ENCODE results near the gene GPR75. TPM values are rescaled to one million over a fixed set of nuclear protein-coding genes. Genes with fewer than 3 reads are reported as not detected.

GPR75 gene
- polyA plus RNA-seq (2013) = 2.2 TPM

- H3K27ac ChIP-seq (ENCODE audit: insufficient read depth in 1 of 2, low read depth in 1 of 2, low read length in 2 of 2, poor library complexity in 1 of 2, severe bottlenecking in 2 of 2) = no peak within 1 kb of the TSS
- DNase-seq = no peak
- CTCF ChIA-PET = no interaction called here
These were observed at the start of gene GPR75 for GRCh38 chr2:53859206-53860181. Gene GPR75, minus strand, starts transcription at chr2:53859967. Its CDS starts 5,211 bp downstream, at chr2:53854756.

GRCh38 chr2:53907582-53907981, 47.8 kb upstream of the GPR75 start:
- no peaks in the 10 kb centered on the region for H3K9me3 ChIP-seq (ENCODE audit: control extremely low read depth in 1 of 5, control insufficient read depth in 4 of 5, insufficient read depth in 2 of 5, low read depth in 1 of 5, low read length in 4 of 5)

More at GRCh38 chr2:53859206-53860181, at the start of gene GPR75:
- POLR2A ChIA-PET = no interaction called here
- no peaks in the 10 kb centered on the region for H3K9me3 ChIP-seq (ENCODE audit: control extremely low read depth in 1 of 5, control insufficient read depth in 4 of 5, insufficient read depth in 2 of 5, low read depth in 1 of 5, low read length in 4 of 5)
- no peak within 1 kb of the TSS for H3K4me3 ChIP-seq (ENCODE audit: control insufficient read depth in 1 of 7, extremely low read depth in 1 of 7, insufficient read depth in 4 of 7, low read depth in 2 of 7, low read length in 6 of 7)
- H3K4me1 ChIP-seq (ENCODE audit: control extremely low read depth in 1 of 4, control insufficient read depth in 4 of 4, insufficient read depth in 4 of 4, low read length in 3 of 4) = peaks cover 0 to 3% (median 0%) of the 10 kb centered on the region in 4 experiments
- WGBS (ENCODE audit: insufficient coverage) = 91% methylated on average over 60 of the region's 72 CpGs
- H3K27me3 ChIP-seq (replicated peaks in 2 of 5; ENCODE audit: control insufficient read depth in 4 of 5, insufficient read depth in 5 of 5, low read length in 4 of 5) = no peaks in the 10 kb centered on the region
- H3K36me3 ChIP-seq (ENCODE audit: control insufficient read depth in 4 of 4, insufficient read depth in 4 of 4, low read length in 3 of 4) = peaks cover 8 to 36% (median 26%) of the 10 kb centered on the region in 4 experiments

GRCh38 chr2:53905396-53905795, 45.6 kb upstream of the GPR75 start:
- WGBS (ENCODE audit: insufficient coverage) = 99% methylated on average over 9 of the region's 9 CpGs
- H3K4me1 ChIP-seq (ENCODE audit: control extremely low read depth in 1 of 4, control insufficient read depth in 4 of 4, insufficient read depth in 4 of 4, low read length in 3 of 4) = no peaks in the 10 kb centered on the region

More at GRCh38 chr2:53907582-53907981, 47.8 kb upstream of the GPR75 start:
- no peak overlapping the region for H3K27ac ChIP-seq (ENCODE audit: insufficient read depth in 1 of 2, low read depth in 1 of 2, low read length in 2 of 2, poor library complexity in 1 of 2, severe bottlenecking in 2 of 2)
- H3K4me3 ChIP-seq (ENCODE audit: control insufficient read depth in 1 of 7, extremely low read depth in 1 of 7, insufficient read depth in 4 of 7, low read depth in 2 of 7, low read length in 6 of 7) = no peak overlapping the region
- no peak for DNase-seq
- no peaks in the 10 kb centered on the region for H3K4me1 ChIP-seq (ENCODE audit: control extremely low read depth in 1 of 4, control insufficient read depth in 4 of 4, insufficient read depth in 4 of 4, low read length in 3 of 4)
- CTCF ChIA-PET = no interaction called here
- POLR2A ChIA-PET = no interaction called here
- peaks cover 34 to 68% (median 49%) of the 10 kb centered on the region in 4 experiments for H3K36me3 ChIP-seq (ENCODE audit: control insufficient read depth in 4 of 4, insufficient read depth in 4 of 4, low read length in 3 of 4)
- H3K27me3 ChIP-seq (replicated peaks in 2 of 5; ENCODE audit: control insufficient read depth in 4 of 5, insufficient read depth in 5 of 5, low read length in 4 of 5) = no peaks in the 10 kb centered on the region
- 100% methylated on average over 1 of the region's 1 CpG for WGBS (ENCODE audit: insufficient coverage)

GRCh38 chr2:53903011-53903410, 43.2 kb upstream of the GPR75 start:
- no peaks in the 10 kb centered on the region for H3K4me1 ChIP-seq (ENCODE audit: control extremely low read depth in 1 of 4, control insufficient read depth in 4 of 4, insufficient read depth in 4 of 4, low read length in 3 of 4)
- WGBS (ENCODE audit: insufficient coverage) = 86% methylated on average over 4 of the region's 4 CpGs
- no peak for DNase-seq
- H3K9me3 ChIP-seq (ENCODE audit: control extremely low read depth in 1 of 5, control insufficient read depth in 4 of 5, insufficient read depth in 2 of 5, low read depth in 1 of 5, low read length in 4 of 5) = no peaks in the 10 kb centered on the region
- no peak overlapping the region for H3K27ac ChIP-seq (ENCODE audit: insufficient read depth in 1 of 2, low read depth in 1 of 2, low read length in 2 of 2, poor library complexity in 1 of 2, severe bottlenecking in 2 of 2)
- H3K4me3 ChIP-seq (ENCODE audit: control insufficient read depth in 1 of 7, extremely low read depth in 1 of 7, insufficient read depth in 4 of 7, low read depth in 2 of 7, low read length in 6 of 7) = no peak overlapping the region
- no peaks in the 10 kb centered on the region for H3K27me3 ChIP-seq (replicated peaks in 2 of 5; ENCODE audit: control insufficient read depth in 4 of 5, insufficient read depth in 5 of 5, low read length in 4 of 5)
- H3K36me3 ChIP-seq (ENCODE audit: control insufficient read depth in 4 of 4, insufficient read depth in 4 of 4, low read length in 3 of 4) = peaks cover 43 to 96% (median 66%) of the 10 kb centered on the region in 4 experiments
- ChIA-PET CTCF (interaction anchor here (0.6 to 2.5 kb wide), 4 partner anchors 10 to 80 kb away, joined by 3 to 10 read pairs (median 6); no protein-coding TSS in a partner anchor), POLR2A (no interaction called here)

More at GRCh38 chr2:53905396-53905795, 45.6 kb upstream of the GPR75 start:
- Histone ChIP-seq H3K27ac (ENCODE audit: insufficient read depth in 1 of 2, low read depth in 1 of 2, low read length in 2 of 2, poor library complexity in 1 of 2, severe bottlenecking in 2 of 2) (no peak overlapping the region), H3K36me3 (ENCODE audit: control insufficient read depth in 4 of 4, insufficient read depth in 4 of 4, low read length in 3 of 4) (peaks cover 40 to 89% (median 63%) of the 10 kb centered on the region in 4 experiments), H3K27me3 (replicated peaks in 2 of 5; ENCODE audit: control insufficient read depth in 4 of 5, insufficient read depth in 5 of 5, low read length in 4 of 5) (no peaks in the 10 kb centered on the region), H3K4me3 (ENCODE audit: control insufficient read depth in 1 of 7, extremely low read depth in 1 of 7, insufficient read depth in 4 of 7, low read depth in 2 of 7, low read length in 6 of 7) (no peak overlapping the region), H3K9me3 (ENCODE audit: control extremely low read depth in 1 of 5, control insufficient read depth in 4 of 5, insufficient read depth in 2 of 5, low read depth in 1 of 5, low read length in 4 of 5) (no peaks in the 10 kb centered on the region)
- POLR2A ChIA-PET = no interaction called here
- CTCF ChIA-PET = interaction anchor here (1.0 to 1.4 kb wide), 3 partner anchors 9 to 15 kb away, joined by 3 read pairs; no protein-coding TSS in a partner anchor
- DNase-seq = no peak

- ChIA-PET CTCF (interaction anchor here (1.6 to 2.5 kb wide), 2 partner anchors 11 kb away, joined by 4 to 10 read pairs; no protein-coding TSS in a partner anchor), POLR2A (no interaction called here)
- DNase-seq = no peak
- Histone ChIP-seq H3K4me1 (ENCODE audit: control extremely low read depth in 1 of 4, control insufficient read depth in 4 of 4, insufficient read depth in 4 of 4, low read length in 3 of 4) (no peaks in the 10 kb centered on the region), H3K9me3 (ENCODE audit: control extremely low read depth in 1 of 5, control insufficient read depth in 4 of 5, insufficient read depth in 2 of 5, low read depth in 1 of 5, low read length in 4 of 5) (no peaks in the 10 kb centered on the region), H3K36me3 (ENCODE audit: control insufficient read depth in 4 of 4, insufficient read depth in 4 of 4, low read length in 3 of 4) (peaks cover 39 to 90% (median 60%) of the 10 kb centered on the region in 4 experiments), H3K27ac (ENCODE audit: insufficient read depth in 1 of 2, low read depth in 1 of 2, low read length in 2 of 2, poor library complexity in 1 of 2, severe bottlenecking in 2 of 2) (no peak overlapping the region), H3K4me3 (ENCODE audit: control insufficient read depth in 1 of 7, extremely low read depth in 1 of 7, insufficient read depth in 4 of 7, low read depth in 2 of 7, low read length in 6 of 7) (no peak overlapping the region), H3K27me3 (replicated peaks in 2 of 5; ENCODE audit: control insufficient read depth in 4 of 5, insufficient read depth in 5 of 5, low read length in 4 of 5) (no peaks in the 10 kb centered on the region)
- no CpG with 5 or more reads among the region's 3 CpGs for WGBS (ENCODE audit: insufficient coverage)
These were observed 41.4 kb upstream of the GPR75 start for GRCh38 chr2:53901192-53901591.

GRCh38 chr2:53896864-53897263, 37.1 kb upstream of the GPR75 start:
- no peak overlapping the region for H3K4me3 ChIP-seq (ENCODE audit: control insufficient read depth in 1 of 7, extremely low read depth in 1 of 7, insufficient read depth in 4 of 7, low read depth in 2 of 7, low read length in 6 of 7)
- WGBS (ENCODE audit: insufficient coverage) = no CpG with 5 or more reads among the region's 3 CpGs
- ChIA-PET CTCF (interaction anchor here (1.4 kb wide), 1 partner anchor 14 kb away, joined by 3 read pairs; no protein-coding TSS in a partner anchor), POLR2A (interaction anchor here (0.5 kb wide), 1 partner anchor 13 kb away, joined by 3 read pairs; no protein-coding TSS in a partner anchor)
- no peaks in the 10 kb centered on the region for H3K27me3 ChIP-seq (replicated peaks in 2 of 5; ENCODE audit: control insufficient read depth in 4 of 5, insufficient read depth in 5 of 5, low read length in 4 of 5)
- H3K27ac ChIP-seq (ENCODE audit: insufficient read depth in 1 of 2, low read depth in 1 of 2, low read length in 2 of 2, poor library complexity in 1 of 2, severe bottlenecking in 2 of 2) = no peak overlapping the region
- DNase-seq = no peak
- H3K36me3 ChIP-seq (ENCODE audit: control insufficient read depth in 4 of 4, insufficient read depth in 4 of 4, low read length in 3 of 4) = peaks cover 24 to 86% (median 62%) of the 10 kb centered on the region in 4 experiments
- H3K4me1 ChIP-seq (ENCODE audit: control extremely low read depth in 1 of 4, control insufficient read depth in 4 of 4, insufficient read depth in 4 of 4, low read length in 3 of 4) = no peaks in the 10 kb centered on the region
- H3K9me3 ChIP-seq (ENCODE audit: control extremely low read depth in 1 of 5, control insufficient read depth in 4 of 5, insufficient read depth in 2 of 5, low read depth in 1 of 5, low read length in 4 of 5) = no peaks in the 10 kb centered on the region

All from common myeloid progenitor, CD34-positive (primary cell).